NCI-H2227 (cell line): Measurements from ENCODE around the gene VPS13A.
"Not testable (repeated sequence)": the region's sequence is repeated elsewhere in the genome, so short reads cannot be mapped to it uniquely, and the experiment has no call there.

ENCODE experiments used
- DNase-seq: peaks from one replicate; lab custom pipeline; 2025; ENCODE audit not compliant: unreplicated experiment; lab: John Stamatoyannopoulos, UW

Gene VPS13A

DNA sequence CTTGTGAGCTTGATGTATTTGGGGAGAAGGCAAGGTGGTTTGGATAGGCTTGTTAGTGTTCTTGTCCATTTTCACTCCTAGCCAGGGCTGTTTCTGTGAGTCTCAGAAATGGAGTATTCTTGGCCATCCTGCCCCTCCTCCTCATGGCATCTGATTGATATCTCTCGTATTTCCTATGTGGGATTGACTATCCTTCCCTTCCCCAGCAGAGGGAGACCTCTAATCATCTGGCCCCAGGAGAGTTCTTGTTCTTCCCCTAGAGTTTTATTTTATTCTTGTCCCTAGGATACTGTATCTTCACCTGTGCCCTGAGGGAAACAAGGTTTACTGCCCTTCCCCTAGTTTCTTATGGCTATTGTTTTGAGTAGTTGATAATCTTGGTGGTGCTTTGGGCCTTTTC lies 114.4 kb downstream of the VPS13A start:
- peak; percentile 40 for DNase-seq

DNA sequence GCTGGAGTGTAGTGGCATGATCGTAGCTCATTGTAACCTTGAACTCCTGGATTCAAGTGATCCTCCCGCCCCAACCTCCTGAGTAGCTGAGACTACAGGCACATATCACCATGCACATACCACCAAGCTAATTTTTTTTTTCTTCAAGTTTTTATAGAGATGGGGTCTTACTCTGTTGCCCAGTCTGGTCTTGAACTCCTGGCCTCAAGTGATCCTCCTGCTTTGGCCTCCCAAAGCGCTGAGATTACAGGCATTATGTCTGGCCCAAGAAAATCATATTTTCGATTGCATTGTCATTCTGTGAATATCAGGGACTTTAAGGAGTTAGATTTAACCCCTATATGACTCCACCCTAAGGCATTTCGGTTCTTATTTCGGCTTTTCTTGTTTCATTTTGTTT lies 116.6 kb downstream of the VPS13A start:
- no peak for DNase-seq

DNA sequence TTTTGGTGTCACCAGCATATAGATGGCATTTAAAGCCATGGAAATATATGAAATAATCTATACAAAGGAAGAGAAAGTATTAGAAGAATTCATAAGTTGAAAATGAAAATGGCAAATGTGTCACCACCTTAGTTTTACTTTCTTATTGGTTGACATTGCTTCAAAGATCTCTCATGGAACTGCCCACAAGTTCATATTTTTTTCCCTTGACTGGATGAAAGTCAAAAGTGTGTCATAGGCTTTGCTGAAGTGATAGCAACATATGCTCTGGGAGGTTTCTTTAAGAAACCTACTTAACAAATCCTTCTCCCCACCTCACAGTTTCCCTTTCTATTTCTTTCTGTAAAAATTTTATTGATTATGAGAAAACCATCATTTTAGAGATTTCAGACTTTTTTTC lies 127.2 kb downstream of the VPS13A start:
- no peak for DNase-seq

DNA sequence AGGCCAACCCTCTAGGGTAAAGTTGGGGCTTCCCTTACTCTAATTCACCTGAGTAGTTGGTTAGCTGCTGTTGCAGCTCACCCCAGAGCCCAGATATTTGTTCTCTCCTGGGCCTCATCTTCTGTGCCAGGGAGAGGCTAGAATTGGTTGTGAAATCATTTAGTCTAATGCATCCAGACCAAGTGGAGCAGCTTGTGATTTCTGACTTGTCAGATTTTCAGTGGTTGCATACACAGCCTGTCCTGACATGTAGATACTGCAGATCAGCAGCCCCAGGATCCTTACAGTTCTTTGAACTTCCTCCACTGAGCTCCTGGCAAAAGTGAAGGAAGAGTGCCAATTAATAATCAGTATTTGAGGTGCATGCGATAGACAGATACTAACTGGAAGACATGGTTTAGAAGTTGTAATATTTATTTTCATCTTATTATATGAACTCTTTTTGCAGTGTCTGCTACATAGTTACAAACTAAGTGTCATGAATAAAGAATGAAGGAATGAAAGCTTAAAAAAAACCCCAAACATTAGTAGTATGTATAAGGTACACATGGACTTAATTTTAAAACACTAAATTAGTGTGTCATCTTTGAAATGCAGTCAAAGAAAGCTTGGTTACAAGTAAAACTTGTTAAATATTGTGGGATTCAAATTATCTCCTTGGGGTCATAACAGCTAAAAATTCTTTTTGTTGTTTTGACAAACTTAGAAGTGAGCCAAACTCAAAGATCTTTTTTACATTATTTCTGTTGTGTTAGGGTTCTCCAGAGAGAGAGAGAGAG lies 128.5 kb downstream of the VPS13A start:
- DNase-seq = no peak

DNA sequence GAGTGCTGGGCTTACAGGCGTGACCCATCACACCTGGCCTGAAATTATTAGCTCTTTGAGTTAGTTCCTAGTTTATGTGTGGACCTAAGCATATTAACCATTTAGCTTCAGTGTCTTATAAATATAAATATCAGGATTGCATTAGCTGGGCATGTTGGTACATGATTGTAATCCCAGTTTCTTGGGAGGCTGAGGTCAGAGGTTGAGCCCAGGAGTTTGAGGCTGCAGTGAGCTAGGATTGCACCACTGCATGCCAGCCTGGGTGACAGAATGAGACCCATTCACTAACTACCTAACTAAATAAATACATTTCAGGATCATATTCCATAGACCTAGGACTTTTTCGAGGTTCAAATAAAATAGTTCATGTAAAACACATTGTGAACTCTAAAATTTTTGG lies 129.8 kb downstream of the VPS13A start:
- no peak for DNase-seq

DNA sequence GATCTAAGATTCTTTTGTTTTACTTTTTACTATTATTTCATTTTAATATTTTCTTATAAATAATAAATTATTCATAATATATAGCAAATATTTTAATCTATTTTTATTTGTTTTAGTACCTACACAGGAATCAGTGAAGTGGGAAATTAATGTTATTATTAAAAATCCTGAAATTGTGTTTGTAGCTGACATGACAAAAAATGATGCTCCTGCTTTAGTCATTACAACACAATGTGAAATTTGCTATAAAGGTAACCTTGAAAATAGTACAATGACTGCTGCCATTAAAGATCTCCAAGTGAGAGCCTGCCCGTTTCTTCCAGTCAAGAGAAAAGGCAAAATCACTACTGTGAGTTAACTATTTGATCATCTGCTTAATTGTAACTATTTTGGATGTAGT lies 138.7 kb downstream of the VPS13A start:
- DNase-seq = no peak

DNA sequence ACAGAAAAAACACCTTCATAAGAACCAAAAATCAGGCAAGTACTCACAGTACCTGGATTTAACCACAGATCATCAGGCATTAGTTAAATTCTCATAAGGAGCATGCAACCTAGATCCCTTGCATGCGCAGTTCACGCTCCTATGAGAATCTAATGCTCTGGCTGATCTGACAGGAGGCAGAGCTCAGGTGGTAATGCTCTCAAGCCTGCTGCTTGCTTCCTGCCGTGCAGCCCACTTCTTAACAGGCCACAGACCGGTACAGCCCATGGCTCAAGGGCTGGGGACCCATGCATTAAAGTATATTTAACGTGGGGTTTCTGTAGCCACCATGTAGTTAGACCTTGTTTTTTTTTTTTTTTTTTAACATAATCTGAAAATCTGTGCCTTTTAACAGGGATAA lies 147.7 kb downstream of the VPS13A start:
- no peak for DNase-seq

DNA sequence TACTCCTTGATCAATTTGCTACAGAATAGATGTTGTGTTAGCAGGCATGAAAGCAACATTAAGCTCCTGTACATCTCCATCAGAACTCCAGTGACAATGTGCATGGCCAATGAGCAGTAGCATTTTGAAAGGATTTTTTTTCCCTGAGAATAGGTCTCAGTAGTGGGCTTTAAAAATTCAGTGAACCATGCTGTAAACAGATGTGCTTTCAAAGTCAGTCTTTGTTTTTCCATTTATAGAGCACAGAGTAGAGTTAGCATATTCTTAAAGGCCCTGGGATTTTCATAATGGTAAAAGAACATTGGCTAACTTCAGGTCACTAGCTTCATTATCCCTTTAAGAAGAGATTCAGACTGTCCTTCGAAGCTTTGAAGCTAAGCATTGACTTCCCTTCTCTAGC lies 150.8 kb downstream of the VPS13A start:
- no peak for DNase-seq

DNA sequence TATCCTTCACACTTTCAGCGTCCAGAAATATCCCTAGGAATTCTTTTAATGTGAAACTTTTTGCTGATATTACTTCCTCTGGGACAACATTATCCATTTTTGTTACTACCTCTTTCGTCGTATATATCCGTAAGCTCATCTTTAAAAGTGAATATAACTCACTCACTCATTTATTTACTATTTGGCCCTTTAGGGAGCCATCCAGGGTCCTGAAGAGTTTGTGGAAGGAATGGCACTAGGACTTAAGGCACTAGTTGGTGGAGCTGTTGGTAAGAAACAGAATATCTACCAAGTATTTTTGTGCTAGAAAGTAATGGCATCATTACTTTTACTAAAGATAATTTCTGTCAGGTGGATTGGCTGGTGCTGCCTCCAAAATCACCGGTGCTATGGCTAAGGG lies 192.7 kb downstream of the VPS13A start:
- DNase-seq = no peak

DNA sequence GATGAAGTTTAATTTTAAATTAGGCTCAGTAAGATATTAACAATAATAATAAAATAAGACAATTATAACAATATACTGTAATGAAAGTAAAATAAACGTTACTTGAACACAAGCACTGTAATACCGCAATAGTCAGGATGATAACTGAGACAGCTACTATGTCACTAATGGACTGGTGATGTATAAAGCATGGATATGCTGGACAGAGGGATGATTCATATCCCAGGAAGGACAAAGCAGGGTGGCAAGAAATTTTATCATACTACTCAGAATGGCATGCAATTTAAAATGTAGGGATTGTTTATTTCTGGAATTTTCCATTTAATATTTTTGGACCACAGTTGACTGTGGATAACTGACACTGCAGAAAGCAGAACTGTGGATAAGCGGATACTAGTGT lies 196.9 kb downstream of the VPS13A start:
- no peak for DNase-seq

DNA sequence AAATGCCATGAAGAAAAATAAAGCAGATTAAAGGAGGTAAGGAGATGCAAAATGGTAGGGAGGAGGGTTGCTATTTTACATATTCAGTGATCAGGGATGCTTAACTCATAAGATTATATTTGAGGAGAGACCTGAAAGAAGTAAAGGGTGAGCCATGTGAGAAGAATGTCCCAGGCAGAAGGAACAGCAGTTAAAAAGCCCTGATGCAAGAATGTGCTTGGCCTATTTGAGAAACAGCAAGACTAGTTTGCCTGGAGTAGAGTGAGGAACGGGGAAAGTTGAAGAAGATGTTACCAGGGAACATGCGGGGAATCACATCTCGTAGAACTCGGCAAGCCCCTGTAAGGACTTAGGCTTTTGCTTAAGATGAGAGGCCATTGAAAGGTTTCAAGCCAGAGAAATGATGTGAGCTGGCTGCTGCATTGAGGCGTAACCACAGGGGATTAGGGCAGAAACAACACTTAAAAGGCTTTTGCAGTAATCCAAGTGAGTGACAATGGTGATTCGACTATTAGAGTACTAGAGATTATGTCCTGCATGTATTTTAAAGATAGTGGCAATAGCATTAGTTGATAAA lies 198.7 kb downstream of the VPS13A start:
- no peak for DNase-seq

DNA sequence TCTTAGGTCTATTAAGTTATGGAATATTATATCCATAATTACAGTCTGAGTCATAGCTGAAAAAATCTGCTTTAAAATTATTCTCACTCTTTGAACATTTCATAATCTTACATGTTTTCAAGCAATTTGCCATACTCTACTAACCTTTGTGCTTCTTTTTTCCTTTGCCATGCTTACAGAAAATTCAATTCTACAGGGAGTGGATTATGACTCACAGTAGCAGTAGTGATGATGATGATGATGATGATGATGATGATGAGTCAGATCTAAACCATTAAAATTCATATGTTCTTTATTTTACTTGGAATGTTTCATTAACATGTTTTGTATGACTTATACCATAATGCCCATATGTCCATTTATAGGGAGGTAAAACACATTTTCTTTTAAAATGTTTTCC lies 207.1 kb downstream of the VPS13A start:
- no peak for DNase-seq

DNA sequence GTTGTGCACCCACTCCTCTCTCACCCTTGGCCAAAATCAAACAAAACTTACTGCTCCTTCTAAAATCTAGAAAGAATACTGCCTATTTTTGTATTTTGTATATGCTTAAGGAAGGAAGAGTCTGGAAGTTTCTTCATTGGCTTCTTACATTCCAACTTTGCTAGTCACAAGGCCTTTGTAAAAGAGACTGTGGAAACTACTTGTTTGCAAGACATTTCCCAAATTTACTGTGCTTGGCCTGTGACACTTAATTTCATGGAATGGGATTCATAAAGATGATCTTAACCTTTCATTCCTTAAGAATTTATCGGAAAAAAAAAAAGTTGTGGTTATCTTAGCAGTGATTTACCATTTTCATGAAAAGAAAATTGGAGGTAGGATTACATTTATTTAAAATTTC lies 208.9 kb downstream of the VPS13A start:
- no peak for DNase-seq

DNA sequence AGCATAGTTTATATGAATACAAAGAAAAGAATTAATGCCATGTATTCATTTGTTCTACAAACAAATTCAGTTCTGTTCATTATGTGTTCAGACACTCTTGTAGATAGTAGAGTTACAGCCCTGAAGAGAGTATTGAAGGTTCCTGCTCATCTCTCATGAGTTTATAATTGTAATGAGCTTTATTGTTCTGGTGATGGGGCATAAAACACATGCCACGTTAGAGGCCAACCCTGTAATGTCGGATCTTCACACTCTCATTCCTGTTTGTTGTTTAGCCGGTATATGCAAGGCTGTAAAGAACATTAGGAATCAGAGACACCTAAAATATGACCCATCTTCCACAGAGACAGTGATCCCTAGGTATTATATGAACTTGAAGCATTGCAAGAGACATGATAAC lies 214.5 kb downstream of the VPS13A start:
- DNase-seq = no peak

DNA sequence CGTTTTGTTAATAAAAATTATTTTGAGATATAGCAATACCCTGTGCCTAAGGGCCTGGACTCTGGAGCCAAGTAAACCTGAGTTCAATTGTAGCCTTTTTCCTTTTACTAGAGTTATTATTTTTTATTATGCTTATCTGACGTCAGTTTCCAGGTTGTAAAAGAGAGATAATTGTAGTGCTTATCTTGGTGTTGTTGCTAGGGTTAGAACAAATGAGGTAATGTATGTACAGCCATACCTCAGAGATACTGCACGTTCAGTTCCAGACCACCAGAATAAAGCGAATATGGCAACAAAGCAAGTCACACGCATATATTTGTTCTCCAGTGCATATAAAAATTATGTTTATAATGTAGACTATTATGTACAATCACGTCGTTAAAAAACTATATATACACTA lies 215.0 kb downstream of the VPS13A start:
- DNase-seq = no peak

DNA sequence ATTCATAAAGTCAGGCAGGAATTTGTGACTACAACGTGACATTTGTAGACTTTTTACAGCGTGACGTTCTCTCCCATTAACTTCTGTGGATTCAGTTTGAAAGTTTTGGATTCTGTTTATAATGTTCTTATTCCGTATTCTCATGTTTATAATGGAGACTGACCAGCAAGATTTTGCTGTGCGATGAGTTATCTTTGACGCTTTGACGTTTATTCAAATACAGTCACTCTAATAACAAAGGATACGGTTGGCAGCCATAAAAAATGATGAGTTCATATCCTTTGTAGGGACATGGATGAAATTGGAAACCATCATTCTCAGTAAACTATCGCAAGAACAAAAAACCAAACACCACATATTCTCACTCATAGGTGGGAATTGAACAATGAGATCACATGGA lies 221.2 kb downstream of the VPS13A start:
- DNase-seq = not testable (repeated sequence)

DNA sequence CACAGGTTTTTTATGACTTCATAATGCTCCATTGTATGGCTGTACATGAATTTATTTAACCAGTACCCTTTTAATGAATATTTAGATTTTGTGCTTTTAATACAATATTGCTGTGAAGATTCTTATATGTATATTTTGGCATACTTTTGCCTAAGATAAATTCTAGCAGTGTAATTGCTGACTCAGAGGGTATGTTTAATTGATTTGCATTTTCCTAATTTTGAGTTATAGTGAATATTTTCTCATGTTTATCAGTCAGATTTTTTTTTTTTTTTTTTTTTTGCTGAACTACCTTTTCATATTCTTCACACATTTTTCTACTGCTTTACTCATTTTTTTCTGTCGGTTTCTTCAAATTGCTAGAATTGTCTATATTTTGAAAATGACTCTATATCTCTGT lies 222.6 kb downstream of the VPS13A start:
- no peak for DNase-seq

DNA sequence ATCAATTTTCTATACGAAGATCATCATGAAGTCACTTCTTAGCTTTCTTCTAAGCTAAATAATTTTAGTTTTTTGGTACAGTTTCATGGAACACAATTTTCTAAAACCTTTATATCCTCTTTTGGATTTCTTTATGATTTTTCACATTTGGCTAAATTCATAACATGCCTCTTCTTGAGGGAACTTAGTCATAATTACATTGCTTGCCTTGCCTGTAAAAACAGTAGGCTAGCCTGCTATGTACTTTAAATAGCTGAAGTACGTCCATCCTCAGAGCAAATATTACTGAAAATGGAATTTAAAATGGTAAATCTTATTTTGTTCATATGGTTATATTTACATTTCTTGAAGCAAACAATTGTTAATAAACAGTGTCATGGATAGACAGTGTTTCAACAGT lies 225.0 kb downstream of the VPS13A start:
- DNase-seq = no peak

DNA sequence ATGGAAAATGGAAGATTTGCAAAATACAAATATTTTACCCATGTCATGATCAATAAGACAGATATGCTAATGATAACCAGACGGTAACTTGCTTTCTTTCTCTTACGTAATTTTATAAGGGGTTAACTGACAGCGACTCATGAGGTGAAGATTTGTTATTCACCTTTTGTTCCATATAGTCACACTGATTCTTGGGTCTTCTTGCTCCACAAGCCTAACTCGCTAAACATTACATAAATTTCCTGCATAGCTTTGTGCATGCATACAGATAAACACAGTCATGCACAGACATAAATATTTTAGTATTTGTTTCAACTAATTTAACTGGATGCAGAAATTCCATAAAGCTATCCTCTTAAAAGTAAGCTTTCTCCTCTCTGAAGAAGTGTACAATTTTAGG lies 225.9 kb downstream of the VPS13A start:
- no peak for DNase-seq

DNA sequence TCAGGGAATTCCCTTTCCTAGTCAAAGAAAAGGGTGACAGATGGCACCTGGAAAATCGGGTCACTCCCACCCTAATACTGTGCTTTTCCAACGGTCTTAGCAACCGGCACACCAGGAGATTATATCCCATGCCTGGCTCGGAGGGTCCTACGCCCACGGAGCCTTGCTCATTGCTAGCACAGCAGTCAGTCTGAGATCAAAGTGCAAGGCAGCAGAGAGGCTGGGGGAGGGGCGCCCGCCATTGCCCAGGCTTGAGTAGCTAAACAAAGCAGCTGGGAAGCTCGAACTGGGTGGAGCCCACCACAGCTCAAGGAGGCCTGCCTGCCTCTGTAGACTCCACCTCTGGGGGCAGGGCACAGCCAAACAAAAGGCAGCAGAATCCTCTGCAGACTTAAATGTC lies 231.2 kb downstream of the VPS13A start:
- DNase-seq = not testable (repeated sequence)

DNA sequence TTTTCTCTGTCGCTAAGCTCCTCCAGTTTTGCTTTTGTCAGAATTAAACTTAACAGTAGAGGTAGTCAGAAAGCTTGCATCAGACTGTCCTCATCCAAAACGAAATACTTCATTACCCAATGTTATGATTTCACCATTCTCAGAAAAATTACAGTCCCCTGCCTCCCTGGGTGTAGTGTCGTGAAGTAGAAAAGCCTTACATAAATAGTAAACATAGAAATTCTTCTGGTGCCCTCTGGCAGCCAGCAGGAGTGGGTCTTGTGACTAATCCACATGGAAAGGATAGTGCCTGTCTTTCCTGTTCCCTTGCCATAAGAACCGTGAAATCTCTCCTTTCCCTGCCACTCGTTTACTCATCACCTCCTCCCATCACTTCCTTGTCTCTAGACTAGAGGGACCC lies 240.2 kb downstream of the VPS13A start:
- DNase-seq = no peak

DNA sequence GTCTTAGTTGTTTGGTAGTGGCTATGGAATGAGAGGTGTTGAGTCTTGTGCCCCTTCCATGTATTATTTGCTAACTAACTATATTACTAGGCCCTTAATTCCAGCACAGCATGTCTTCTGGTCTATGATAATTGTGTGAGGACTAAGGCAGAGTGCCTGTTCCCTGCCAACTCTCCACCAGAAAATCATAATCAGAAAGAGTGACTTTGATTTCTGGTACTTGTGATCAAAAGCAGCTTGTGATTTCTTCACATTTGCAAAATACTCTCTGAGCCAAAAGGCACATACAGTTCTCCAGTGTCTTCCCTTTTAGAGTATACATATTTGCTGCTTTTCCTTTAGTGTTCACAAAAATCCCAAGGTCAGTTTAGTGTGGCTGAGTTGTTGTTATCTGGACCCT lies 240.9 kb downstream of the VPS13A start:
- no peak for DNase-seq

DNA sequence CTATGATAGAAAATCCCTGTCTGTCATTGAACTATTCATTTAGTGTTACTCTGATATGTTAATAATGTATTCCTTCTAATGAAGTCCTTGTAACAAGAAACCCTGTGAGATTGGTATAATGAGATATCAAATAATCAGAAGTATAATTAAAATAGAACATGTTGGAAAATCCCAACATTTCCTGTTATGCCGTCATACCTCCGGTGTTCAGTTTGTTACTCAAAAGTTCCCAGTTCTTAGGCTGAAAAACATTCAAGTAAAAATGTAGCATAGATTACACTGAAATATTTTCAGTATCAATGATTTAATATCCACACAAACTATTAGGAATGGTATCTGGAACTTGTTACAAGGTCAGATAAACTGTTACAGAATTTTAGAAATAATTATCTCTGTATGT lies 243.3 kb downstream of the VPS13A start:
- no peak for DNase-seq
